NCI-H446 (cell line): ENCODE results near the gene TLR9.

Experiments used
- DNase-seq, 2 experiments: peaks; one replicate each; lab custom pipeline; 2025; lab: John Stamatoyannopoulos, UW

The TLR9 gene

DNA sequence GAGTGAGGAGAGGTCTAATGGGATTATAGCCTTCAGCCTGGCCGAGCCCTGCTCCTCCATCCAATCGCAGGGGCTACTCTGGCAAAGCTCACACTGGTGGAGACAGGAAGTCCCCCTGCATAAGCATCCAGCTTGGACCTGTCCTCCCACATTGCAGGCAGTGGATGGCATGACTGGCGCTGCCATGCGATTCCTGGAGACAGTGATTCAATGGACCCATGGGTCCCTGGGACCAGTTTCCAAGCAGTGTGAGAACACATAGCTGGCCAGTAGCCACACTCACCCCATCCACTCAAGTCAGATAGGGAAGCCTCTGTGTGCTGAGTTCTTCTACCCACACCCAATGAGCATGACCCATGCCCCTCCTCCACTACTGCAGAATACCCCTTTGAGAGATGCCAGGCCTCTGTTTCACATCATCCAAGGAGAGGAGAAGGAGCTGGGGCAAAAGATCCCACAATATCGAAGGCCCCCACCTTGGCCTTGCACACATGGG, 53.1 kb downstream of the TLR9 start:
- DNase-seq, result no peak

DNA sequence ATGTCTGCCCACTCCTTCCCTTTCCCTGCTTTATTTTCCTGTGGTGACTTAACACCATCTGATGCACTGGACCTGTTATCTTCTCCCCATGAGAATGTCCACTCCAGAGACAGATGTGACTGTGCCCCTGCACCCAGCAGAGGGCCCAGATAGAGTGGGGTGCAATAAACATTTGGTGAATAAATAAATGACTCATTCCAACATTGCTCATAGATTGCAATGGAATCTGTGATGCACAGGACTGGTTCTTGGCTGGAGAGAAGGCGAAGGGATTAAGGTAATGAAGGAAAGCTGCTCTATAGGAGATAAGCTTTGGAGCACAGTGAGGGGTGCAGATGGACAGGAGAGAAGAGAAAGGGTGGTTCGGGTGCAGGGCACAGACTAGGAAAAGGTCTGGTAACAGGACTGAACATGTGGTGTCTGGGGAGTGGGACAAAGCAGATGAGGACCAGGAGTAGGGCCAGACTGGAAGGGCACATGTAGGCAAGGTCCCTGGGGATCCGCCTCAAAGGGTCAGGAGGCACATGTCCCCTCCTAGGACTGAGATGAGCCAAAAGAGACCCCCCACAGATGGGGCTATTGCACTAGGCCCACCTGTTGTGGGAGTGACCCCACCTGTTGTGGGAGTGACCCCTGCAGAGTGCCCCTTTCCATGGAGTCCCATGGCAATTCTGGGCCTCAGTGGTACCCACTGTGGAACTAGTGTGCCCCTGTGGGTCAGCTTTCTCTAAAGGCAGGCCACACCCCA, 53.8 kb downstream of the TLR9 start:
- no peak for DNase-seq
